T-helper 2 cell treated with Interferon-gamma antibody and Interleukin-4, amounts not matched to agents 5 μg/mL and 100 μg/mL, for 36 hours (primary cell): ENCODE measurements around the gene ACAA1.

Experiments used
- DNase-seq: peaks from one replicate; pipeline ENCODE4 v3.0.0; 2021; ENCODE audit warnings: low spot score
- H3K27ac Mint-ChIP-seq: one replicate; pipeline ENCODE4 v1.8.0; 2021; ENCODE audit warnings: mild to moderate bottlenecking, mixed read lengths
- H3K27me3 Mint-ChIP-seq: one replicate; pipeline ENCODE4 v1.8.0; 2021; ENCODE audit warnings: low read depth, mixed read lengths
- H3K36me3 Mint-ChIP-seq: one replicate; pipeline ENCODE4 v1.8.0; 2021; ENCODE audit warnings: low read depth, mixed read lengths
- H3K4me1 Mint-ChIP-seq: one replicate; pipeline ENCODE4 v1.8.0; 2021; ENCODE audit warnings: low read depth, mixed read lengths
- H3K4me3 Mint-ChIP-seq: one replicate; pipeline ENCODE4 v1.8.0; 2022; ENCODE audit warnings: mild to moderate bottlenecking, moderate library complexity, mixed read lengths
- H3K9me3 Mint-ChIP-seq: one replicate; pipeline ENCODE4 v1.8.0; 2021; ENCODE audit warnings: mixed read lengths

ACAA1 gene

GRCh38 chr3:38136777-38137614 is at the start of gene ACAA1:
TSS of gene ACAA1 (minus strand) at chr3:38137127. CDS start at chr3:38137035, 92 bp downstream.
- DNase-seq, result peak; percentile 97
- Mint-ChIP-seq H3K4me1 (peaks cover 52% of the 10 kb centered on the region), H3K9me3 (no peaks in the 10 kb centered on the region), H3K36me3 (peaks cover 49% of the 10 kb centered on the region), H3K27ac (peak within 1 kb of the TSS; percentile 97), H3K27me3 (no peaks in the 10 kb centered on the region), H3K4me3 (peak within 1 kb of the TSS; percentile 91)

- Mint-ChIP-seq H3K4me1 (peaks cover 32% of the 10 kb centered on the region), H3K27me3 (no peaks in the 10 kb centered on the region)
Observed at GRCh38 chr3:38177181-38177580, 40.3 kb upstream of the ACAA1 start.

GRCh38 chr3:38173834-38174418 is 37.0 kb upstream of the ACAA1 start:
- Mint-ChIP-seq H3K27ac (peak overlapping the region; percentile 75), H3K4me1 (peaks cover 55% of the 10 kb centered on the region), H3K4me3 (peak overlapping the region; percentile 55), H3K36me3 (peaks cover 13% of the 10 kb centered on the region), H3K9me3 (no peaks in the 10 kb centered on the region), H3K27me3 (no peaks in the 10 kb centered on the region)
- no peak for DNase-seq

More at GRCh38 chr3:38177181-38177580, 40.3 kb upstream of the ACAA1 start:
- peaks cover 16% of the 10 kb centered on the region for H3K36me3 Mint-ChIP-seq
- no peak overlapping the region for H3K4me3 Mint-ChIP-seq
- H3K27ac Mint-ChIP-seq, result no peak overlapping the region
- H3K9me3 Mint-ChIP-seq, result no peaks in the 10 kb centered on the region
- no peak for DNase-seq

GRCh38 chr3:38171622-38172021 is 34.7 kb upstream of the ACAA1 start:
- H3K4me3 Mint-ChIP-seq, result no peak overlapping the region

GRCh38 chr3:38170722-38171121 is 33.8 kb upstream of the ACAA1 start:
- Mint-ChIP-seq H3K4me3 (no peak overlapping the region), H3K4me1 (peaks cover 73% of the 10 kb centered on the region), H3K27ac (no peak overlapping the region), H3K36me3 (peaks cover 26% of the 10 kb centered on the region), H3K9me3 (no peaks in the 10 kb centered on the region), H3K27me3 (no peaks in the 10 kb centered on the region)
- no peak for DNase-seq

More at GRCh38 chr3:38171622-38172021, 34.7 kb upstream of the ACAA1 start:
- H3K9me3 Mint-ChIP-seq, result no peaks in the 10 kb centered on the region
- no peak overlapping the region for H3K27ac Mint-ChIP-seq
- H3K27me3 Mint-ChIP-seq, result no peaks in the 10 kb centered on the region
- DNase-seq, result no peak
- H3K36me3 Mint-ChIP-seq, result peaks cover 22% of the 10 kb centered on the region
- H3K4me1 Mint-ChIP-seq, result peaks cover 70% of the 10 kb centered on the region

- H3K4me1 Mint-ChIP-seq, result peaks cover 71% of the 10 kb centered on the region
- peaks cover 26% of the 10 kb centered on the region for H3K36me3 Mint-ChIP-seq
- DNase-seq, result no peak
- no peak overlapping the region for H3K4me3 Mint-ChIP-seq
- no peaks in the 10 kb centered on the region for H3K27me3 Mint-ChIP-seq
- no peaks in the 10 kb centered on the region for H3K9me3 Mint-ChIP-seq
- no peak overlapping the region for H3K27ac Mint-ChIP-seq
Observed at GRCh38 chr3:38169027-38169317, 32.0 kb upstream of the ACAA1 start.

GRCh38 chr3:38168151-38169026 is 31.5 kb upstream of the ACAA1 start:
- no peaks in the 10 kb centered on the region for H3K27me3 Mint-ChIP-seq
- H3K4me3 Mint-ChIP-seq, result peak overlapping the region; percentile 86
- peaks cover 26% of the 10 kb centered on the region for H3K36me3 Mint-ChIP-seq
- H3K9me3 Mint-ChIP-seq, result no peaks in the 10 kb centered on the region
- peak overlapping the region; percentile 19 for H3K27ac Mint-ChIP-seq
- no peak for DNase-seq
- peaks cover 70% of the 10 kb centered on the region for H3K4me1 Mint-ChIP-seq

GRCh38 chr3:38167591-38167990 is 30.7 kb upstream of the ACAA1 start:
- peak overlapping the region; percentile 86 for H3K4me3 Mint-ChIP-seq
- H3K36me3 Mint-ChIP-seq, result peaks cover 26% of the 10 kb centered on the region
- DNase-seq, result no peak
- H3K27me3 Mint-ChIP-seq, result no peaks in the 10 kb centered on the region
- H3K27ac Mint-ChIP-seq, result peak overlapping the region; percentile 21
- no peaks in the 10 kb centered on the region for H3K9me3 Mint-ChIP-seq
- peaks cover 67% of the 10 kb centered on the region for H3K4me1 Mint-ChIP-seq

GRCh38 chr3:38165722-38166387 is 28.9 kb upstream of the ACAA1 start:
- H3K4me1 Mint-ChIP-seq, result peaks cover 54% of the 10 kb centered on the region
- peaks cover 25% of the 10 kb centered on the region for H3K36me3 Mint-ChIP-seq
- H3K4me3 Mint-ChIP-seq, result peak overlapping the region; percentile 86
- H3K27ac Mint-ChIP-seq, result peak overlapping the region; percentile 99
- DNase-seq, result no peak
- no peaks in the 10 kb centered on the region for H3K27me3 Mint-ChIP-seq
- no peaks in the 10 kb centered on the region for H3K9me3 Mint-ChIP-seq

GRCh38 chr3:38164952-38165721 is 28.2 kb upstream of the ACAA1 start, which contains the start of gene OXSR1:
TSS of gene OXSR1 (plus strand) at chr3:38165537. CDS start at chr3:38165877, 340 bp downstream.
- no peaks in the 10 kb centered on the region for H3K27me3 Mint-ChIP-seq
- peak; percentile 97 for DNase-seq
- H3K9me3 Mint-ChIP-seq, result no peaks in the 10 kb centered on the region
- H3K27ac Mint-ChIP-seq, result peak within 1 kb of the TSS; percentile 99
- peaks cover 47% of the 10 kb centered on the region for H3K4me1 Mint-ChIP-seq
- peaks cover 22% of the 10 kb centered on the region for H3K36me3 Mint-ChIP-seq
- peak within 1 kb of the TSS; percentile 86 for H3K4me3 Mint-ChIP-seq

- no peak for DNase-seq
- H3K4me3 Mint-ChIP-seq, result peak overlapping the region; percentile 86
- H3K36me3 Mint-ChIP-seq, result peaks cover 21% of the 10 kb centered on the region
- peak overlapping the region; percentile 99 for H3K27ac Mint-ChIP-seq
- peaks cover 49% of the 10 kb centered on the region for H3K4me1 Mint-ChIP-seq
- H3K27me3 Mint-ChIP-seq, result peaks cover 2% of the 10 kb centered on the region
- no peaks in the 10 kb centered on the region for H3K9me3 Mint-ChIP-seq
Observed at GRCh38 chr3:38164643-38164951, 27.7 kb upstream of the ACAA1 start.

GRCh38 chr3:38163841-38164642 is 27.1 kb upstream of the ACAA1 start:
- no peak for DNase-seq
- H3K27me3 Mint-ChIP-seq, result peaks cover 2% of the 10 kb centered on the region
- peaks cover 44% of the 10 kb centered on the region for H3K4me1 Mint-ChIP-seq
- H3K27ac Mint-ChIP-seq, result peak overlapping the region; percentile 99
- H3K4me3 Mint-ChIP-seq, result peak overlapping the region; percentile 86
- no peaks in the 10 kb centered on the region for H3K9me3 Mint-ChIP-seq
- peaks cover 19% of the 10 kb centered on the region for H3K36me3 Mint-ChIP-seq
